ENCODE results near the gene GADD45B.
A peak's percentile ranks its signal among the peaks of the same experiment; 100 is the strongest.
"Not testable (repeated sequence)": the region's sequence is repeated elsewhere in the genome, so short reads cannot be mapped to it uniquely, and the experiment has no call there.

The GADD45B gene

DNA sequence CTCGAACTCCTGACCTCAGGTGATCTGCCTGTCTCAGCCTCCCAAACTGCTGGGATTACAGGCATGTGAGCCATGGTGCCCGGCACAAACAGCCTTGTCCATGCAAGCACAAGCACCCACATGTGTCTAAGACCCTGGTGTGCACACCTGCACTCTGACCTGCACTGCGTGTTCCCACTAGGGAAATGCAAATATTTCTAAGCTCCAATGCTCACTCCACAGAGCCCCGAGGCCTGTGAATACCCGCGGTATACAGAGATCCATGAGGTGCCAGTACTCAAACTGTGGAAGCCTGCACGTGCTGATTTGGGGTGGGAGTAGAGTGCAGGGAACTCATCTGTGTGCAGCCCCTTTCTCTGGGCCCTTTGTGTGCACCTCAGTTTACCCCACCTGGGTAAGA, 14.7 kb downstream of the GADD45B start:
- no peak for DNase-seq

DNA sequence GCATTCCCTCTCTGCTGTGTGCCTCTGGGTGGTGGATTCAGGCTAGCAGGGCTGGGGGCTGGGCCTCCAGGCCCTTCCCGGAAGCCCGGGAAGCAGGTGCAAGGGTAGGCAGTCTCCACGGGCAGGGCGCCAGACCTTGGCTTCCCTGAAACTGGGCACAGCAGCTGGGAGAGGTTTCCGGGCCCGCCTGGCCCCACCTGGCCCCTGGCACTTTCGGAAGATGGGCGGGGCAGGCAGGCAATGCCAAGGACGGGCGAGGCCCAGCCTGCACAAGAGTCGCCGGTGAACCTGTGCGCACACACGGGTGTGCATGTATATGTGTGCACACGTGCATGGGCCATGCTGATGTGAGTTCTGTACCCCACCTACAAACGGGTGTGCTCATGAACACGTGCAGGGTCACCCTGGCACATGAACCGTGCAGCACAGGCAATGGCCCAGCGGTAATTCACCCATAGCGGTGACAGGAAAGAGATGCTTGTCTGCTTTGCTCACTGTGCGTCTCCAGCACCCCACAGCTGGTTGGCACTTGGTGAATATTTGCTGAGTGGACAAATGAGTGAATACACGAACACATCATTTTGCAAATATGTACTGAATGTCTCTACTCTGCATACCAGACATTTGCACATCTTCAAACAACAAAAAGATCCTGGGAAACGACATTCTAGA, 15.3 kb downstream of the GADD45B start:
- DNase-seq = no peak

GRCh38 chr19:2492870-2493269, 16.9 kb downstream of the GADD45B start:
- DNase-seq = no peak

DNA sequence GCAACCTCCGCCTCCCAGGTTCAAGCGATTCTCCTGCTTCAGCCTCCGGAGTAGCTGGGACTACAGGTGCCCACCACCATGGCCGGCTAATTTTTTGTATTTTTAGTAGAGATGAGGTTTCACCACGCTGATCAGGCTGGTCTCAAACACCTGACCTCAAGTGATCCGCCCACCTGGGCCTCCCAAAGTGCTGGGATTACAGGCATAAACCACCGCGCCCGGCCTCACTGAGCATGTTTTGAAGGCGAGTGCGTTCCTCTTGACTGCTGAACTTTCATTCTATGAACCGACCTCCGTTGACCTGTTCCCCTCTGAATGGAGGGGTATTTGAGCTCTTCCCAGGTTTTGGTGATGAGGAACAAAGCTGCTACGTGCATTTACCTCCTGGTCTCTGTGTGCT, 17.5 kb downstream of the GADD45B start:
- DNase-seq = not testable (repeated sequence)

GRCh38 chr19:2494084-2494446, 18.1 kb downstream of the GADD45B start:
- no peak for DNase-seq

- DNase-seq = no peak
Measured at GRCh38 chr19:2494447-2495129, 18.7 kb downstream of the GADD45B start.

DNA sequence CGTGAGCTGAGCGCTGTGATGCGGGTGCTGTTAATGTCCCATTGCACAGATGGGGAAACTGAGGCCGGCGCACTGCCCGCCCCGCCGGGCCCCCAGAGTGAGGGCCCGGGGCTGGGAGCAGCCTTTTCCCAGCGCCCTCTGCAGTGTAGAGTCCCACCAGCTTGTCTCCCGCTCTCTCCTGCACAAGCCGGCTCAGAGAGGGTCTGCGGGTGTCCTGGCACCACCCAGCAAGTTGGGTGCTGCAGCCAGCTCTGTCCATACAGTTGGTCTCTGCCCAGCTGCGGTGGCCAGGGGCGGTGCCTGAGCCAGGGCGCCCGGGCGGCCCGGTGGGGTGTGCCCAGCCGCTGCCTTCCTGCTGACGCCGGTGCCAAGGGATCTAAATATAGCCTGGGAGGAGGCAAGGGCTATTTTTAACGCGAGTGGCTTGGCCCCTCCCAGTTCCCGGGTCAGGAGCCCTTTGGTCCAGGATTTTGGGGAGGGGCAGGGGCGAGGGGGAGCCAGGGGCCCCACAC, 19.3 kb downstream of the GADD45B start:
- no peak for DNase-seq

- no peak for DNase-seq
Measured at GRCh38 chr19:2495651-2496316, 19.9 kb downstream of the GADD45B start.

GRCh38 chr19:2497186-2497585, 21.3 kb downstream of the GADD45B start:
- DNase-seq = no peak

DNA sequence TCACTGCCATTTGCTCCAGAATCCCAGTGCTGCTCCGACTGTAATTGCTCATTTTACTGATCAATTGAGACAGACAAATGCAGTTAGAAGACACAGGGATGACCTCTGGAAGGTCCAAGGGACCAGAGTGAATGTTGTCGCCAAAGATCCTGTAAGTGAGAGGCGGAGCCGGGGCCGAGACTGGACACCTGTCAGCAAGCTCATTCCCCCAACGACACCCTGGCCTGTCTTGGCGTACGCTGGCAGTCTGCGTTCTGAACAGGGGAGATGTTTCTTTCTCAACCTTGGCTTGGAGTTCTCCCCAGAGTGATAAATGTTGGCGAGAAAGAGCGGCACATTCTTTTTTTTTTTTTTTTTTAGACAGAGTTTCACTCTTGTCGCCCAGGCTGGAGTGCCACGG, 24.2 kb downstream of the GADD45B start:
- DNase-seq = no peak

GRCh38 chr19:2500841-2501261, 24.9 kb downstream of the GADD45B start:
- no peak for DNase-seq

DNA sequence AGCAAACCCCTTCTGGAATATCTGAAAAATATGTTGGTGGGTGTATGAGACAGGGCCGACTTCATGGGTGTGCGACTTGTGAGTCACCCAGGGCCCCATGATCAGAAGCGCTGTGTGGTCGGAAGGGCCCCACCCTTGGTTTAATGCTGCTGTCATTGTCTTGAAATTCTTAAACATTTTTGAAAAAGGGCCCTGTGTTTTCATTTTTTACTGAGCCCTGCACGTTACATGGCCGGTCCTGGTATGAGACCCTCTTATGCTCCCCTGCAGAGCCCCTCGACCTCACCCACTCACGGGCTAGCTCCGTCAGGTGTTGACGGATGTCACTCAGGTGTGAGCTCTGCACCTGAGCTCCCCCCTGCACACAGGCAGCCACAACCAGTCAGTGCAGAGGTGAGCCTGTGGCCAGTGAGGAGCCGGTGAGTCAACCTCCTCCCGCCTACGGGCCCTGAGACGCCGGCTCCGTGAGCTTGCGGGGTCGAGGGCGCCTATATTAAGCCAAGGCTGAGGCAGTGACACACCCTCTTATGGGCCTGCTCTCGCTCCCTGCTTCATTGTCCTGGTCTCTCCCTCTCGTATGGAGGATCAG, 27.7 kb downstream of the GADD45B start:
- no peak for DNase-seq

DNA sequence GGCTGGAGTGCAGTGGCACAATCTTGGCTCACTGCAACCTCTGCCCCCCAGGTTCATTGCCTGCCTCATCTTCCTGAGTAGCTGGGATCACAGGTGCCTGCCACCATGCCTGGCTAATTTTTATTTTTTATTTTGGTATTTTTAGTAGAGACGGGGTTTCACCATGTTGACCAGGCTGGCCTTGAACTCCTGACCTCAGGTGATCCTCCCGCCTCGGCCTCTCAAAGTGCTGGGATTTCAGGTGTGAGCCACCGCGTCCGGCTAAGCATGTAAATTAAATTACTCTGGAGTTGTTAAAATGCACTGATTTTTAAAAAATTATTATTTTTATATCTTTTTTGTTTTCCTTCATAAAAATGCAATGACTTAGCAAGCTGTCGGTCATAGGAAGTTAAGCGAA, 30.7 kb downstream of the GADD45B start:
- not testable (repeated sequence) for DNase-seq

GRCh38 chr19:2507109-2507508, 31.2 kb downstream of the GADD45B start:
- DNase-seq = peak; percentile 9

GRCh38 chr19:2509096-2509495, 33.2 kb downstream of the GADD45B start:
- no peak for DNase-seq

- no peak for DNase-seq
Measured at GRCh38 chr19:2511570-2511969, 35.6 kb downstream of the GADD45B start.

- no peak for DNase-seq
Measured at GRCh38 chr19:2511991-2512390, 36.1 kb downstream of the GADD45B start.

DNA sequence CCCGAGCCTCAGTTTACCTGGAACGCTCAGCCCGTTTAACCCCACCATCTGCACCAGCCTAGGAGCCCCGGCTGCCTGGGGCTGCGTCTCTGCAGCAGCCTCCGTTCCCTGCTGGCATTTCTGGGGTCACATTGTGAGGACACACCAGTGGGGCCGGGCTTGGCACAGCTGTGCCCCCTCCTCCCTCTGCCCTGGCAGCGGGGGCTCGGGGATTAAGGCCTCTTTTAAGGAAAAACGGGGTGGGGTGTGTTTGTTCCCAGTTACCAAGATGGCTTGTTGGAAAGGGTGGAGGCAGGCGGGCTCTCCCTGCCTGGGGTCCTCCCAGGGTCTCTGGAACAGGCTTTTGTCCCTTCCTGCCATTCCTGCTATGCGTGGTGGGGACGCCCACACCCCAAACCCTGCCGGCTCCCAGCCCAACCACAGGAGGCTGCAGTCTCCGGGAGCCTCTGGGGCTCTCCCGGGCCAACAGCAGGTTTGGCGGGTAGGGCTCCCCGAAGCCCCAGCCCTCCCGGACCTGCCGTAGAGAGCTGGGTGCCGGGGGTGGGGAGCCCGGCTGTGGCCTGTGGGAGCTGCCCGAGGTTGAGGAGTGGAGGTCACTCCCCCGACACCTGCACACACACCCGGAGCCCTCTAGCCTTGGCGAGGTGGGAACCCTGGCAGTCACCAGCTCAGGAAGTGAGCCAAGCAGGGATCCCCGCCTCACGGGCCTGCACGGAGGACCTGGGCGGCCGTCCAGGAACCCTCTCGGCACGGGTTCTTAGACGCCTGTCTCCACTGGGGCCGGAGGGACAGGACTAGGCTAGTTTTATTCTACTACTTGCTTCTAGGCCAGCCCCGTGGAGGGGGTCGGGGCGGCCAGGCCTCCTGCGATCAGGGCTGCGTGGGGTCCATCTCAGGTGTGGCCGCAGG, 36.9 kb downstream of the GADD45B start:
- no peak for DNase-seq

- DNase-seq = no peak
Measured at GRCh38 chr19:2514981-2515518, 39.1 kb downstream of the GADD45B start.

DNA sequence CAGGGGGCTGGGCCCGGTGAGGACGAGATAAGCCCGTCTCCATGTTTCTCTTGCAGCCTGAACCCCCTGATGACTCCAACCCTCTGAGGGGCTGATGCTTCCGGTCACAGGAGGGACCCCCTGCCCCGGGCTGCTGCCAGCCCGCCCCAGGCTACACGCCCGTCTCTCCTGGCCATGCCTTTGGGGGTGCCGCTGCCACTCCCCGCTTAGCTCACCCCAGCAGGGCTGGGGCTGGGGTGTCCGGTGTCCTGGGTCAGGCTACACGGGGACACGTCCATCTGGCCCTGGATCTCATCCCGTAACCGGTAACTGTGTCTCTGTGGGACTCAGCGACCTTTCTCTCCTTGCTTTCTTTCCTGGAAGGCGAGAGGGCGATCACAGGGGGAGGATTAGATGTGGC, 40.8 kb downstream of the GADD45B start:
- no peak for DNase-seq

- no peak for DNase-seq
Measured at GRCh38 chr19:2517881-2518601, 42.1 kb downstream of the GADD45B start.

DNA sequence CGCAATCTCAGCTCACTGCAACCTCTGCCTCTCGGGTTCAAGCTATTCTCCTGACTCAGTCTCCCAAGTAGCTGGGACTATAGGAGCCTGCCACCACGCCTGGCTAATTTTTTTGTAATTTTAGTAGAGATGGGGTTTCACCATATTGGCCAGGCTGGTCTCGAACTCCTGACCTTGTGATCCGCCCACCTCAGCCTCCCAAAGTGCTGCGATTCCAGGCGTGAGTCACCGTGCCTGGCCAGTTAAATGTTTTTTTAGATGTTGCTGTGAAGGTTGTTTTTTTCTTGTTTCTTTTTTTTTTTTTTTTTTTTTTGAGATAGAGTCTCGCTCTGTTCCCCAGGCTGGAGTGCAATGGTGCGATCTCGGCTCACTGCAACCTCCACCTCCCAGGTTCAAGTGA, 42.9 kb downstream of the GADD45B start:
- not testable (repeated sequence) for DNase-seq
